RWPE1 (cell line): ENCODE measurements around the gene TTYH3.
A peak's percentile ranks its signal among the peaks of the same experiment; 100 is the strongest.

Experiments used
- CTCF ChIA-PET: fragments of 350-600 bp; sonication (Branson Sonifier 250); formaldehyde crosslinking; extraction: SDS; loops from one replicate; lab custom pipeline; 2021; lab: Yijun Ruan, JAX
- POLR2A ChIA-PET: fragments of 400-600 bp; formaldehyde crosslinking; extraction: SDS; loops from one replicate; lab custom pipeline; 2020; ENCODE audit warnings: antibody characterized with exemption; ENCODE audit not compliant: low non-redundant PET; lab: Yijun Ruan, JAX
- DNase-seq: peaks from one replicate; pipeline ENCODE4 v3.0.0; 2012; ENCODE audit warnings: low spot score
- H3K27ac ChIP-seq: fragments of 450-650 bp; 2 replicates; pipeline ENCODE4 v1.5.1; 2017
- CTCF ChIP-seq: fragments of 450-650 bp; conservative IDR thresholded peaks from 2 replicates; pipeline ENCODE4 v1.5.1; 2017; ENCODE audit warnings: low read depth, mild to moderate bottlenecking

The TTYH3 gene

GRCh38 chr7:2595258-2595860 lies 36.4 kb upstream of the TTYH3 start:
- TF ChIP-seq CTCF, result no peak
- CTCF ChIA-PET, result interaction anchor here (0.6 kb wide), 1 partner anchor 147 kb away, joined by 3 read pairs; no protein-coding TSS in a partner anchor
- no peak overlapping the region for H3K27ac ChIP-seq
- POLR2A ChIA-PET, result no interaction called here
- no peak for DNase-seq

GRCh38 chr7:2596464-2597272 lies 35.1 kb upstream of the TTYH3 start:
- ChIA-PET POLR2A (no interaction called here), CTCF (no interaction called here)
- H3K27ac ChIP-seq, result no peak overlapping the region
- no peak for TF ChIP-seq CTCF
- no peak for DNase-seq

GRCh38 chr7:2597273-2597640 lies 34.5 kb upstream of the TTYH3 start:
- TF ChIP-seq CTCF, result no peak
- POLR2A ChIA-PET, result no interaction called here
- CTCF ChIA-PET, result no interaction called here
- no peak for DNase-seq
- H3K27ac ChIP-seq, result no peak overlapping the region

- no peak for DNase-seq
- TF ChIP-seq CTCF, result no peak
- CTCF ChIA-PET, result no interaction called here
- POLR2A ChIA-PET, result no interaction called here
- H3K27ac ChIP-seq, result no peak overlapping the region; the same call in 1 of the 2 replicates
These were observed 33.5 kb upstream of the TTYH3 start for GRCh38 chr7:2598154-2598823.

GRCh38 chr7:2601065-2601464 lies 30.7 kb upstream of the TTYH3 start:
- TF ChIP-seq CTCF, result no peak
- ChIA-PET POLR2A (no interaction called here), CTCF (no interaction called here)
- no peak overlapping the region; the same call in 1 of the 2 replicates for H3K27ac ChIP-seq
- no peak for DNase-seq

GRCh38 chr7:2601907-2602306 lies 29.9 kb upstream of the TTYH3 start:
- CTCF ChIA-PET, result interaction anchor here (0.6 kb wide), 1 partner anchor 235 kb away, joined by 4 read pairs; no protein-coding TSS in a partner anchor
- TF ChIP-seq CTCF, result no peak
- H3K27ac ChIP-seq, result peak overlapping the region; percentile 60
- DNase-seq, result no peak
- POLR2A ChIA-PET, result no interaction called here
